K562 (cell line): Measurements from ENCODE around the gene WASHC4. TPM values are rescaled to one million over a fixed set of nuclear protein-coding genes. Genes with fewer than 3 reads are reported as not detected.

Source experiments
- ATAC-seq: fragments of 200-7000 bp; cut with Tn5 transposase; 3 replicates; pipeline ENCODE4 v1.9.1; 2020; ENCODE audit warnings: moderate library complexity
- BruUV-seq: library from RNA; stranded (reverse); fragments of 400-500 nt; replicated peaks from 2 replicates; lab custom pipeline; 2021; lab: Mats Ljungman, UMichigan
- CTCF ChIA-PET: fragments of 300-600 bp; formaldehyde crosslinking; extraction: SDS; loops from one replicate; lab custom pipeline; 2021; ENCODE audit warnings: low intra/inter-chr PET ratio; lab: Yijun Ruan, JAX
- POLR2A ChIA-PET: fragments of 300-600, 350-650 bp; sonication (Branson Sonifier 250); formaldehyde crosslinking; extraction: SDS; loops from one replicate; lab custom pipeline; 2021; ENCODE audit warnings: antibody characterized with exemption, inconsistent platforms; lab: Yijun Ruan, JAX
- DNase-seq, 4 experiments: peaks; one replicate each; pipeline versions ENCODE4 v3.0.0 to v3.0.0-alpha.2; 2011 to 2018; ENCODE audit warnings: low spot score in 3 of 4, mixed read lengths in 3 of 4; ENCODE audit errors: extremely low read depth in 1 of 4
- FAIRE-seq: peaks from 2 replicates; lab custom pipeline; 2011; peaks lifted over from hg19 to GRCh38; lab: Jason Lieb, UNC
- H2AFZ ChIP-seq: 2 replicates; pipeline ENCODE4 v1.6.0; 2011; ENCODE audit warnings: low read depth, low read length, control low read depth, inconsistent platforms
- H3K27ac ChIP-seq: fragments of 200-600 bp; 3 replicates; pipeline ENCODE4 v1.8.0; 2011; ENCODE audit warnings: low read depth, mild to moderate bottlenecking, control low read depth, inconsistent platforms, low read length, moderate library complexity, mixed read lengths; ENCODE audit errors: extremely low read depth
- H3K27me3 ChIP-seq, 2 experiments: fragments of 300-600 bp in 1 of 2; 2 replicates in 1 of 2; 3 replicates in 1 of 2; pipeline versions ENCODE4 v1.6.0 to v1.8.0; 2011; ENCODE audit warnings: inconsistent platforms in 2 of 2, low read length in 2 of 2, mild to moderate bottlenecking in 1 of 2, mixed read lengths in 1 of 2, moderate library complexity in 1 of 2; ENCODE audit not compliant: control insufficient read depth in 2 of 2, insufficient read depth in 2 of 2
- H3K36me3 ChIP-seq: fragments of 300-600 bp; 3 replicates; pipeline ENCODE4 v1.8.0; 2011; ENCODE audit warnings: mild to moderate bottlenecking, low read length, inconsistent platforms; ENCODE audit not compliant: control insufficient read depth, insufficient read depth
- H3K4me1 ChIP-seq, 2 experiments: fragments of 200-600 bp in 1 of 2; replicated peaks in 1 of 2; 2 replicates in 1 of 2; 3 replicates in 1 of 2; pipeline versions ENCODE4 v1.5.1 to v1.8.0; 2011; ENCODE audit warnings: inconsistent platforms in 2 of 2, low read length in 2 of 2, mild to moderate bottlenecking in 1 of 2, mixed read lengths in 1 of 2, moderate library complexity in 1 of 2; ENCODE audit not compliant: control insufficient read depth in 2 of 2, insufficient read depth in 2 of 2
- H3K4me2 ChIP-seq: 2 replicates; pipeline ENCODE4 v1.6.1; 2011; ENCODE audit warnings: low read length, control low read depth, inconsistent platforms, mixed read lengths; ENCODE audit not compliant: insufficient read depth
- H3K4me3 ChIP-seq: fragments of 200-600 bp; sonication (generic), shearing (Covaris generic); 2 replicates; pipeline ENCODE4 v1.5.1; 2016; ENCODE audit warnings: control low read depth, inconsistent platforms
- H3K79me2 ChIP-seq: fragments of 200-600 bp; 3 replicates; pipeline ENCODE4 v1.8.0; 2011; ENCODE audit warnings: low read length, inconsistent platforms; ENCODE audit not compliant: control insufficient read depth, insufficient read depth
- H3K9ac ChIP-seq, 2 experiments: 2 replicates each; pipeline versions ENCODE4 v1.6.0 to v1.6.1; 2011; ENCODE audit warnings: low read depth in 2 of 2, low read length in 2 of 2, control low read depth in 1 of 2, inconsistent platforms in 1 of 2, mild to moderate bottlenecking in 1 of 2, mixed read lengths in 1 of 2; ENCODE audit not compliant: insufficient read depth in 1 of 2
- H3K9me1 ChIP-seq: one replicate; pipeline ENCODE4 v1.6.0; 2011; ENCODE audit warnings: inconsistent platforms, mild to moderate bottlenecking, low read length, moderate library complexity; ENCODE audit not compliant: control insufficient read depth, insufficient read depth
- H3K9me3 ChIP-seq: replicated peaks from 2 replicates; pipeline ENCODE4 v1.5.1; 2011; ENCODE audit warnings: low read depth, low read length, inconsistent platforms; ENCODE audit not compliant: control insufficient read depth, insufficient read depth
- H4K20me1 ChIP-seq: replicated peaks from 2 replicates; pipeline ENCODE4 v1.6.1; 2011; ENCODE audit warnings: low read length, inconsistent platforms, mixed read lengths; ENCODE audit not compliant: control insufficient read depth, insufficient read depth
- BDP1 ChIP-seq: IDR thresholded peaks from 3 replicates; pipeline ENCODE4 v1.6.1; 2011; ENCODE audit not compliant: insufficient read length, insufficient read depth
- CBX5 ChIP-seq: IDR thresholded peaks from 2 replicates; pipeline ENCODE4 v1.6.1; 2014; ENCODE audit warnings: low read depth, borderline replicate concordance
- FOXJ2 ChIP-seq: fragments of 200-800 bp; sonication (Bioruptor generic); IDR thresholded peaks from 2 replicates; pipeline ENCODE4 v1.6.1; 2016; ENCODE audit warnings: missing genetic modification characterization, missing compliant biosample characterization
- NR3C1 ChIP-seq: sonication (generic); formaldehyde crosslinking; IDR thresholded peaks from 2 replicates; pipeline ENCODE4 v1.8.1; 2022; ENCODE audit warnings: missing genetic modification reagents
- XRCC4 ChIP-seq: IDR thresholded peaks from one replicate; pipeline ENCODE4 v1.6.1; 2011; ENCODE audit not compliant: insufficient read depth, insufficient read length; ENCODE audit errors: extremely low read depth
- ZNF384 ChIP-seq: IDR thresholded peaks from 2 replicates; pipeline ENCODE4 v1.6.1; 2012; ENCODE audit warnings: low read depth, low read length, improper control_type of control experiment
- ZNF609 ChIP-seq: sonication (generic); formaldehyde crosslinking; IDR thresholded peaks from 2 replicates; pipeline ENCODE4 v1.8.1; 2023; ENCODE audit warnings: missing genetic modification reagents, mild to moderate bottlenecking, borderline replicate concordance
- WGBS: fragments of 100-300 bp; shearing (Covaris generic); methylation state at CpG from one replicate; pipeline ENCODE4 v1.1.6; 2016; ENCODE audit warnings: low coverage, mixed read lengths; ENCODE audit not compliant: insufficient coverage; ENCODE audit errors: missing lambda C conversion rate; 5-methylcytosine and 5-hydroxymethylcytosine counted together
- in situ Hi-C: fragments of 300-500 bp; cut with MboI; formaldehyde crosslinking; loops from 4 replicates; pipeline ENCODE4 v1.15.0; 2018; ENCODE audit warnings: inconsistent platforms, mixed read lengths
- intact Hi-C: fragments of 100-400 bp; cut with micrococcal nuclease; formaldehyde crosslinking; loops from 2 replicates; pipeline ENCODE4 v1.14.2; 2022
- polyA plus RNA-seq, 8 experiments: library from polyadenylated mRNA; depleted of rRNA in 4 of 8; stranded (reverse) in 5 of 8; unstranded in 3 of 8; fragments of >200 nt; fragmentation: Nextera tagmentation in 2 of 8; fragmentation: Illumina TruSeq in 1 of 8; extraction: Ambion mirVana in 2 of 8; extraction: Trizol in 1 of 8; gene quantifications; 2 replicates each; pipeline versions ENCODE4 v1.2.1 to v1.2.3, GENCODE V29; 2011 to 2014; ENCODE audit warnings: inconsistent platforms in 1 of 8, missing spikeins in 1 of 8
- total RNA-seq, 7 experiments: library from RNA; depleted of rRNA in 6 of 7; stranded (reverse); fragments of >200 nt in 6 of 7; fragmentation: Illumina TruSeq in 2 of 7; extraction: Trizol in 2 of 7; gene quantifications; 2 replicates each; pipeline versions ENCODE4 v1.2.1 to v1.2.3, GENCODE V29; 2011 to 2021; ENCODE audit warnings: low replicate concordance in 1 of 7

Gene WASHC4
- total and polyA plus RNA-seq, 9 of the 15 experiments (the other 6 are each of a cell fraction or from before 2014, with no cell fraction given), result 12.5 to 38.5 (median 21.3) TPM

DNA sequence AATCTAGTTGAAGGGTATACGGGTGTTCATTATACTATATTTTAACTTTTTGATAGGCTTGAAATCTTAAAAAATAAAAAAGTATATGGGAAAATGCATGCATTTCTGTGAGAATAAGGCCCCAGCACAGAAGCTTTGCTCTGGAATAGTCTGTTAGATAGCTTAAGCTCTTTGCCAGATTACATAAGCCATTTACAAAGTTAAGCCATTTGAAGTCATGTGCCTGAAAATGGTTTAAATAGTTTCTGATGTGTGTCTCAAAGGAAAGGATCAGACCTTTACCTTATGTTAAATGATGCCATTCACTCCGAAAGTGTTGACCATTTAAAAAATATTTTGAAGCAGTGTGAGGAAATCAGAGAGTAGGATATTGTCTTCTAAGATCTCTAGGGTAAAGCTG is 51.3 kb downstream of the WASHC4 start (continued):
- no peak for TF ChIP-seq ZNF609 (CRISPR knock-in tag)

DNA sequence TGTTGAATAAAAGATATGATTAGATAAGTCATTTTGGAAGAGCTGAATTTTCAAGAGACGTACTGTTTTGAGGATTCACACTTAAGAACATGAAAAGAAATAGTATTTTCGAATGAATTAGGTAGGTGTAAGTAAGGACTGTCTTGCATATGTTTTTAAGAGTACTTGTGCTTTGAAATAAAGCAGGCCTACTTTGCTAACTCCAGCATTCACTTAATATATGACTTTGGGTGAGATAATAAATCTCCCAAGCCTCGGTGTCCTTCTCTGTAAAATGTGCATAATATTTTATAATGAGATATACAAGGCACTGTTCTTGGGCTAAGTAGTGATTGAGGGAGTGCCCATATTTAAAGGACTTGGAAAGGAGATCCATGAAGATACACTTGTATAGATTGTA is 54.6 kb downstream of the WASHC4 start:
- TF ChIP-seq CBX5, result no peak
- TF ChIP-seq ZNF384, result no peak
- no peak for TF ChIP-seq BDP1
- no peak for TF ChIP-seq FOXJ2 (tag)
- no peak for TF ChIP-seq NR3C1 (CRISPR knock-in tag)
- TF ChIP-seq XRCC4, result no peak
- no peaks in the 10 kb centered on the region for H3K27me3 ChIP-seq
- no peaks in the 10 kb centered on the region for H3K9me1 ChIP-seq
- peaks cover 61% of the 10 kb centered on the region; the same call in 2 of the 3 replicates for H3K36me3 ChIP-seq
- no peaks in the 10 kb centered on the region for H4K20me1 ChIP-seq
- no TSS peak for BruUV-seq
- H2AFZ ChIP-seq, result no peak overlapping the region
- no peak overlapping the region for H3K4me2 ChIP-seq
- intact Hi-C loops (no loop called here), in situ Hi-C loops (no loop called here)
- H3K9ac ChIP-seq, result no peak overlapping the region
- H3K4me3 ChIP-seq, result no peak overlapping the region
- ChIA-PET CTCF (no interaction called here), POLR2A (no interaction called here)
- FAIRE-seq (no peak), DNase-seq (no peak), ATAC-seq (no peak)
- H3K79me2 ChIP-seq, result no peaks in the 10 kb centered on the region
- H3K4me1 ChIP-seq, result no peaks in the 10 kb centered on the region
- H3K27ac ChIP-seq, result no peak overlapping the region
- WGBS, result 71% methylated on average over 3 of the region's 3 CpGs
- no peaks in the 10 kb centered on the region for H3K9me3 ChIP-seq
